HPDE6-E6E7 (cell line): ENCODE results near the gene SGMS2.
"Not testable (repeated sequence)": the region's sequence is repeated elsewhere in the genome, so short reads cannot be mapped to it uniquely, and the experiment has no call there.

ENCODE experiments used
- DNase-seq: peaks from one replicate; pipeline ENCODE4 v3.0.0; 2011; ENCODE audit warnings: missing footprints; ENCODE audit errors: extremely low spot score

The SGMS2 gene

GRCh38 chr4:107866726-107867125, 42.0 kb downstream of the SGMS2 start:
- DNase-seq = no peak

GRCh38 chr4:107870236-107870635, 45.5 kb downstream of the SGMS2 start:
- DNase-seq = no peak

- DNase-seq = no peak
These were observed 46.4 kb downstream of the SGMS2 start for GRCh38 chr4:107870916-107871786.

- no peak for DNase-seq
These were observed 49.3 kb downstream of the SGMS2 start for GRCh38 chr4:107874024-107874423.

GRCh38 chr4:107876099-107876498, 51.4 kb downstream of the SGMS2 start:
- no peak for DNase-seq

- DNase-seq = no peak
These were observed 52.6 kb downstream of the SGMS2 start for GRCh38 chr4:107877361-107877760.

GRCh38 chr4:107885865-107886264, 61.1 kb downstream of the SGMS2 start:
- no peak for DNase-seq

- DNase-seq = no peak
These were observed 63.5 kb downstream of the SGMS2 start for GRCh38 chr4:107888237-107888636.

- DNase-seq = no peak
These were observed 66.0 kb downstream of the SGMS2 start for GRCh38 chr4:107890779-107891178.

GRCh38 chr4:107891299-107891698, 66.6 kb downstream of the SGMS2 start:
- DNase-seq = no peak

GRCh38 chr4:107893171-107894137, 68.7 kb downstream of the SGMS2 start:
- DNase-seq = no peak

- DNase-seq = no peak
These were observed 69.4 kb downstream of the SGMS2 start for GRCh38 chr4:107894138-107894603.

- peak; percentile 85 for DNase-seq
These were observed 71.5 kb downstream of the SGMS2 start for GRCh38 chr4:107896158-107896645.

GRCh38 chr4:107896646-107897045, 71.9 kb downstream of the SGMS2 start:
- DNase-seq = no peak

GRCh38 chr4:107897823-107898222, 73.1 kb downstream of the SGMS2 start:
- no peak for DNase-seq

- DNase-seq = no peak
These were observed 75.3 kb downstream of the SGMS2 start for GRCh38 chr4:107900067-107900466.

GRCh38 chr4:107900508-107900907, 75.8 kb downstream of the SGMS2 start:
- no peak for DNase-seq

- DNase-seq = no peak
These were observed 76.6 kb downstream of the SGMS2 start for GRCh38 chr4:107901213-107901934.

GRCh38 chr4:107902715-107903114, 78.0 kb downstream of the SGMS2 start:
- DNase-seq = no peak

GRCh38 chr4:107905082-107905481, 80.3 kb downstream of the SGMS2 start:
- not testable (repeated sequence) for DNase-seq

- no peak for DNase-seq
These were observed 81.8 kb downstream of the SGMS2 start for GRCh38 chr4:107906458-107907100.
